ENCODE data around the gene FPGT. TPM values are rescaled to one million over a fixed set of nuclear protein-coding genes. Genes with fewer than 3 reads are reported as not detected.
A peak's percentile ranks its signal among the peaks of the same experiment; 100 is the strongest.

FPGT gene
- total and polyA plus RNA-seq, 2 of the 13 experiments (the other 11 are each of a cell fraction or from before 2014, with no cell fraction given), result 4.3 to 9.8 TPM

DNA sequence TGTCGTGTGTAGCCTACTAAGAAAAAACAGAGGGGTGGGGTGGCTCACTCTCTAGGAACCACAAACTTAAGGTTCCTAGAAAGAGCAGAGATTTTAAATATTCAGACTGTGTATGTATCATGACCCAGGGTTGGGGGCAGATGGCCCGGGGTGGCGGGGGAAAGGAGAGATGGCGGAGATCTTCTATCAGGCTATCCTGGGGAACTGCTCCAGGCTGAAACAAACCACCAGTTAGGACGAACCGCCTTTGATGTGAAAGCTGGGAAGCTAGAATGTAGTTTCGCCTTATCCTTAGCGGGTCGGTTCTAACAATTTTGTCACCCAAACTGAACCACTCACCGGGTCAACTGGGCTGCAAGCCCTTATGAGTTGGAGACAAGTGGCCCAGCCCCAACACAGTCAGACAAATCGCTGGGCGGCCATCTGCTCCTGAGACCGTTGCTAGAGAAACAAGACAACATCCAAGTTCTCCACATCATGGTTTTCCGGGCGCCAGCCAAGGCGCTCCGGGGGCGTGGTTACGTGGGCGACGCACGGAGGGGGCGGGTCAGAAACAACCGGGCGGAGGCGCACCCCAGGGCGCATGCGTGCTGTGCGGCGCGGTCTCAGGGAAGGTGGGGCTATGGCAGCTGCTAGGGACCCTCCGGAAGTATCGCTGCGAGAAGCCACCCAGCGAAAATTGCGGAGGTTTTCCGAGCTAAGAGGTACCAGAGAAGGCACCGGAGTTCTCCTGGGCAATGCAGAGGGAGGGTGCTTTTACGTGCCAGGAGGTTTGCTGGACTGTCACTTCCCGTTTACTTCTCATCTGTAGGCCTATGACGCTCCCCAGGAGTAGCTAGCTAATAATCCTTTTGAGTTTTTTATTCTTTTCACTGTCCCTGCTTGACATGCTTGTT is at the start of gene FPGT, which contains the start of gene LRRIQ3 (continued):
- TF ChIP-seq ZBTB46 (CRISPR knock-in tag; IDR thresholded peaks at IDR 0.05; ENCODE audit: borderline replicate concordance) (no peak), GLI4 (CRISPR knock-in tag; IDR thresholded peaks at IDR 0.05; ENCODE audit: borderline replicate concordance) (peak; percentile 27; the same call in 1 of the 2 replicates), NR0B2 (CRISPR knock-in tag; IDR thresholded peaks at IDR 0.05) (no peak), ZNF83 (CRISPR knock-in tag; IDR thresholded peaks at IDR 0.05; ENCODE audit: borderline replicate concordance) (no peak), U2AF2 (IDR thresholded peaks at IDR 0.05; ENCODE audit: low read depth, low read length) (no peak), ZNF513 (CRISPR knock-in tag; conservative IDR thresholded peaks at IDR 0.05) (no peak), ZNF431 (CRISPR knock-in tag; IDR thresholded peaks at IDR 0.05; ENCODE audit: borderline replicate concordance, low read depth) (no peak), SP5 (CRISPR knock-in tag; IDR thresholded peaks at IDR 0.05; ENCODE audit: borderline replicate concordance, low read depth) (peak; percentile 60; the same call in 1 of the 2 replicates)
- TF ChIP-seq, protein P1, sequence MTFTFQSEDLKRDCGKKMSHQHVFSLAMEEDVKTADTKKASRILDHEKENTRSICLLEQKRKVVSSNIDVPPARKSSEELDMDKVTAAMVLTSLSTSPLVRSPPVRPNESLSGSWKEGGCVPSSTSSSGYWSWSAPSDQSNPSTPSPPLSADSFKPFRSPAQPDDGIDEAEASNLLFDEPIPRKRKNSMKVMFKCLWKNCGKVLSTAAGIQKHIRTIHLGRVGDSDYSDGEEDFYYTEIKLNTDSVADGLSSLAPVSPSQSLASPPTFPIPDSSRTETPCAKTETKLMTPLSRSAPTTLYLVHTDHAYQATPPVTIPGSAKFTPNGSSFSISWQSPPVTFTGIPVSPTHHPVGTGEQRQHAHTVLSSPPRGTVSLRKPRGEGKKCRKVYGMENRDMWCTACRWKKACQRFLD (CRISPR knock-in tag; IDR thresholded peaks at IDR 0.05; ENCODE audit: borderline replicate concordance), result no peak
- TF ChIP-seq, protein P2, sequence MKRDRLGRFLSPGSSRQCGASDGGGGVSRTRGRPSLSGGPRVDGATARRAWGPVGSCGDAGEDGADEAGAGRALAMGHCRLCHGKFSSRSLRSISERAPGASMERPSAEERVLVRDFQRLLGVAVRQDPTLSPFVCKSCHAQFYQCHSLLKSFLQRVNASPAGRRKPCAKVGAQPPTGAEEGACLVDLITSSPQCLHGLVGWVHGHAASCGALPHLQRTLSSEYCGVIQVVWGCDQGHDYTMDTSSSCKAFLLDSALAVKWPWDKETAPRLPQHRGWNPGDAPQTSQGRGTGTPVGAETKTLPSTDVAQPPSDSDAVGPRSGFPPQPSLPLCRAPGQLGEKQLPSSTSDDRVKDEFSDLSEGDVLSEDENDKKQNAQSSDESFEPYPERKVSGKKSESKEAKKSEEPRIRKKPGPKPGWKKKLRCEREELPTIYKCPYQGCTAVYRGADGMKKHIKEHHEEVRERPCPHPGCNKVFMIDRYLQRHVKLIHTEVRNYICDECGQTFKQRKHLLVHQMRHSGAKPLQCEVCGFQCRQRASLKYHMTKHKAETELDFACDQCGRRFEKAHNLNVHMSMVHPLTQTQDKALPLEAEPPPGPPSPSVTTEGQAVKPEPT (CRISPR knock-in tag; IDR thresholded peaks at IDR 0.05; ENCODE audit: low read depth), result no peak
- TF ChIP-seq, protein P3, sequence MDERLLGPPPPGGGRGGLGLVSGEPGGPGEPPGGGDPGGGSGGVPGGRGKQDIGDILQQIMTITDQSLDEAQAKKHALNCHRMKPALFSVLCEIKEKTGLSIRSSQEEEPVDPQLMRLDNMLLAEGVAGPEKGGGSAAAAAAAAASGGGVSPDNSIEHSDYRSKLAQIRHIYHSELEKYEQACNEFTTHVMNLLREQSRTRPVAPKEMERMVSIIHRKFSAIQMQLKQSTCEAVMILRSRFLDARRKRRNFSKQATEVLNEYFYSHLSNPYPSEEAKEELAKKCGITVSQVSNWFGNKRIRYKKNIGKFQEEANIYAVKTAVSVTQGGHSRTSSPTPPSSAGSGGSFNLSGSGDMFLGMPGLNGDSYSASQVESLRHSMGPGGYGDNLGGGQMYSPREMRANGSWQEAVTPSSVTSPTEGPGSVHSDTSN (CRISPR knock-in tag; IDR thresholded peaks at IDR 0.05), result no peak
- TF ChIP-seq, protein P4, sequence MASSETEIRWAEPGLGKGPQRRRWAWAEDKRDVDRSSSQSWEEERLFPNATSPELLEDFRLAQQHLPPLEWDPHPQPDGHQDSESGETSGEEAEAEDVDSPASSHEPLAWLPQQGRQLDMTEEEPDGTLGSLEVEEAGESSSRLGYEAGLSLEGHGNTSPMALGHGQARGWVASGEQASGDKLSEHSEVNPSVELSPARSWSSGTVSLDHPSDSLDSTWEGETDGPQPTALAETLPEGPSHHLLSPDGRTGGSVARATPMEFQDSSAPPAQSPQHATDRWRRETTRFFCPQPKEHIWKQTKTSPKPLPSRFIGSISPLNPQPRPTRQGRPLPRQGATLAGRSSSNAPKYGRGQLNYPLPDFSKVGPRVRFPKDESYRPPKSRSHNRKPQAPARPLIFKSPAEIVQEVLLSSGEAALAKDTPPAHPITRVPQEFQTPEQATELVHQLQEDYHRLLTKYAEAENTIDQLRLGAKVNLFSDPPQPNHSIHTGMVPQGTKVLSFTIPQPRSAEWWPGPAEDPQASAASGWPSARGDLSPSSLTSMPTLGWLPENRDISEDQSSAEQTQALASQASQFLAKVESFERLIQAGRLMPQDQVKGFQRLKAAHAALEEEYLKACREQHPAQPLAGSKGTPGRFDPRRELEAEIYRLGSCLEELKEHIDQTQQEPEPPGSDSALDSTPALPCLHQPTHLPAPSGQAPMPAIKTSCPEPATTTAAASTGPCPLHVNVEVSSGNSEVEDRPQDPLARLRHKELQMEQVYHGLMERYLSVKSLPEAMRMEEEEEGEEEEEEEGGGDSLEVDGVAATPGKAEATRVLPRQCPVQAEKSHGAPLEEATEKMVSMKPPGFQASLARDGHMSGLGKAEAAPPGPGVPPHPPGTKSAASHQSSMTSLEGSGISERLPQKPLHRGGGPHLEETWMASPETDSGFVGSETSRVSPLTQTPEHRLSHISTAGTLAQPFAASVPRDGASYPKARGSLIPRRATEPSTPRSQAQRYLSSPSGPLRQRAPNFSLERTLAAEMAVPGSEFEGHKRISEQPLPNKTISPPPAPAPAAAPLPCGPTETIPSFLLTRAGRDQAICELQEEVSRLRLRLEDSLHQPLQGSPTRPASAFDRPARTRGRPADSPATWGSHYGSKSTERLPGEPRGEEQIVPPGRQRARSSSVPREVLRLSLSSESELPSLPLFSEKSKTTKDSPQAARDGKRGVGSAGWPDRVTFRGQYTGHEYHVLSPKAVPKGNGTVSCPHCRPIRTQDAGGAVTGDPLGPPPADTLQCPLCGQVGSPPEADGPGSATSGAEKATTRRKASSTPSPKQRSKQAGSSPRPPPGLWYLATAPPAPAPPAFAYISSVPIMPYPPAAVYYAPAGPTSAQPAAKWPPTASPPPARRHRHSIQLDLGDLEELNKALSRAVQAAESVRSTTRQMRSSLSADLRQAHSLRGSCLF (CRISPR knock-in tag; IDR thresholded peaks at IDR 0.05; ENCODE audit: borderline replicate concordance), result no peak
